GM12878 (cell line): Measurements from ENCODE around the gene CNKSR3. TPM values are rescaled to one million over a fixed set of nuclear protein-coding genes. Genes with fewer than 3 reads are reported as not detected.

Experiments
- ATAC-seq: fragments of 200-7000 bp; cut with Tn5 transposase; 3 replicates; pipeline ENCODE4 v1.9.1; 2020; ENCODE audit warnings: mild to moderate bottlenecking, moderate library complexity
- BruUV-seq: library from RNA; stranded (reverse); fragments of 400-500 nt; replicated peaks from 2 replicates; lab custom pipeline; 2021; lab: Mats Ljungman, UMichigan
- CTCF ChIA-PET: fragments of 300-600 bp; sonication (Branson Sonifier 250); formaldehyde crosslinking; extraction: SDS; loops from one replicate; lab custom pipeline; 2021; ENCODE audit warnings: inconsistent platforms; lab: Yijun Ruan, JAX
- POLR2A ChIA-PET: fragments of 350-600 bp; formaldehyde crosslinking; extraction: SDS; loops from one replicate; lab custom pipeline; 2021; ENCODE audit warnings: inconsistent platforms; lab: Charles Lee
- RAD21 ChIA-PET: fragments of 300-600 bp; sonication (Branson Sonifier 250); formaldehyde crosslinking; loops from one replicate; lab custom pipeline; 2023; ENCODE audit warnings: antibody characterized with exemption; ENCODE audit not compliant: unreplicated experiment; lab: Charles Lee
- SMC1A ChIA-PET: fragments of 300-600 bp; sonication (Branson Sonifier 250); formaldehyde crosslinking; loops from one replicate; lab custom pipeline; 2023; ENCODE audit not compliant: unreplicated experiment, uncharacterized antibody; lab: Charles Lee
- DNase-seq: peaks from one replicate; pipeline ENCODE4 v3.0.0-alpha.2; 2011; ENCODE audit warnings: low read depth, low spot score
- FAIRE-seq: peaks from 3 replicates; lab custom pipeline; 2011; peaks lifted over from hg19 to GRCh38; lab: Jason Lieb, UNC
- H2AFZ ChIP-seq: 2 replicates; pipeline ENCODE4 v1.6.0; 2011; ENCODE audit warnings: low read depth, low read length, control low read depth; ENCODE audit not compliant: control insufficient read depth
- H3K27ac ChIP-seq: 2 replicates; pipeline ENCODE4 v1.5.1; 2011; ENCODE audit warnings: control low read depth; ENCODE audit not compliant: control insufficient read depth, insufficient read depth
- H3K27me3 ChIP-seq, 2 experiments: replicated peaks in 1 of 2; 2 replicates each; pipeline versions ENCODE4 v1.6.0 to v1.6.1; 2011; ENCODE audit warnings: low read length in 1 of 2; ENCODE audit not compliant: control insufficient read depth in 2 of 2, insufficient read depth in 2 of 2
- H3K36me3 ChIP-seq, 2 experiments: 2 replicates each; pipeline ENCODE4 v1.5.1; 2011; ENCODE audit warnings: low read length in 1 of 2; ENCODE audit not compliant: control insufficient read depth in 2 of 2, insufficient read depth in 2 of 2
- H3K4me1 ChIP-seq: 2 replicates; pipeline ENCODE4 v1.6.1; 2011; ENCODE audit warnings: mild to moderate bottlenecking, low read length, moderate library complexity, mixed read lengths; ENCODE audit not compliant: control insufficient read depth, insufficient read depth
- H3K4me2 ChIP-seq: 2 replicates; pipeline ENCODE4 v1.6.0; 2011; ENCODE audit warnings: control low read depth; ENCODE audit not compliant: control insufficient read depth, insufficient read depth
- H3K4me3 ChIP-seq: fragments of 200-600 bp; sonication (generic); 2 replicates; pipeline ENCODE4 v1.5.1; 2016
- H3K79me2 ChIP-seq: 2 replicates; pipeline ENCODE4 v1.6.0; 2011; ENCODE audit warnings: low read length; ENCODE audit not compliant: control insufficient read depth, insufficient read depth
- H3K9ac ChIP-seq: 2 replicates; pipeline ENCODE4 v1.8.0; 2011; ENCODE audit warnings: low read length, control low read depth, mixed read lengths; ENCODE audit not compliant: control insufficient read depth, insufficient read depth
- H3K9me3 ChIP-seq: replicated peaks from 3 replicates; pipeline ENCODE4 v1.5.1; 2011; ENCODE audit warnings: mild to moderate bottlenecking, low read length; ENCODE audit not compliant: control insufficient read depth, insufficient read depth
- H4K20me1 ChIP-seq: 2 replicates; pipeline ENCODE4 v1.6.0; 2011; ENCODE audit not compliant: control insufficient read depth, insufficient read depth
- ESRRA ChIP-seq: IDR thresholded peaks from 2 replicates; pipeline ENCODE4 v1.6.1; 2012; ENCODE audit warnings: mild to moderate bottlenecking, low read length, improper control_type of control experiment
- MEF2A ChIP-seq: IDR thresholded peaks from 2 replicates; pipeline ENCODE4 v1.6.1; 2011; ENCODE audit warnings: low read depth, mild to moderate bottlenecking, low read length, moderate library complexity; ENCODE audit not compliant: insufficient read depth
- NFYB ChIP-seq: IDR thresholded peaks from 2 replicates; pipeline ENCODE4 v1.6.1; 2011; ENCODE audit warnings: low read depth, mild to moderate bottlenecking, low read length, improper control_type of control experiment, moderate library complexity; ENCODE audit not compliant: insufficient read depth
- PAX5 ChIP-seq: IDR thresholded peaks from 2 replicates; pipeline ENCODE4 v1.6.1; 2011; ENCODE audit warnings: low read depth, low read length, borderline replicate concordance
- PBX3 ChIP-seq: IDR thresholded peaks from 2 replicates; pipeline ENCODE4 v1.6.1; 2011; ENCODE audit warnings: mild to moderate bottlenecking, low read depth, low read length, moderate library complexity; ENCODE audit not compliant: insufficient replicate concordance
- SRF ChIP-seq, 2 experiments: IDR thresholded peaks; 2 replicates each; pipeline ENCODE4 v1.6.1; 2011; ENCODE audit warnings: low read depth in 2 of 2, low read length in 2 of 2, mild to moderate bottlenecking in 1 of 2, moderate library complexity in 1 of 2
- YY1 ChIP-seq: IDR thresholded peaks from 2 replicates; pipeline ENCODE4 v1.6.1; 2011; ENCODE audit warnings: low read depth, mild to moderate bottlenecking, low read length
- ZBTB40 ChIP-seq: fragments of 450-650 bp; IDR thresholded peaks from 2 replicates; pipeline ENCODE4 v1.6.1; 2016; ENCODE audit warnings: mild to moderate bottlenecking, moderate library complexity, borderline replicate concordance
- ZNF274 ChIP-seq: IDR thresholded peaks from one replicate; pipeline ENCODE4 v1.8.0; 2011; ENCODE audit not compliant: insufficient read length, insufficient read depth
- in situ Hi-C: fragments of 300-500 bp; cut with MboI; formaldehyde crosslinking; loops from 9 replicates; pipeline ENCODE4 v1.14.3; 2018; ENCODE audit warnings: mixed read lengths
- intact Hi-C: fragments of 100-400 bp; cut with micrococcal nuclease; formaldehyde crosslinking; loops from one replicate; pipeline ENCODE4 v1.14.2; 2022; ENCODE audit not compliant: unreplicated experiment
- polyA plus RNA-seq, 11 experiments: library from polyadenylated mRNA; depleted of rRNA in 4 of 11; unstranded in 6 of 11; stranded (reverse) in 5 of 11; fragments of >200 nt; fragmentation: Nextera tagmentation in 4 of 11; fragmentation: Illumina TruSeq in 1 of 11; extraction: Ambion mirVana in 4 of 11; extraction: Trizol in 1 of 11; gene quantifications; 1 replicate in 1 of 11; 2 replicates in 10 of 11; pipeline versions ENCODE4 v1.2.1 to v1.2.3, GENCODE V29; 2011 to 2016; ENCODE audit warnings: inconsistent platforms in 2 of 11, missing spikeins in 2 of 11, low read depth in 1 of 11
- total RNA-seq, 4 experiments: library from RNA; depleted of rRNA in 3 of 4; stranded (reverse); fragments of >200 nt in 3 of 4; fragmentation: Illumina TruSeq in 1 of 4; extraction: Trizol in 1 of 4; gene quantifications; 2 replicates each; pipeline versions ENCODE4 v1.2.1 to v1.2.3, GENCODE V29; 2013 to 2021

CNKSR3 gene
- total and polyA plus RNA-seq, 10 of the 15 experiments (the other 5 are each of a cell fraction or from before 2014, with no cell fraction given), result under 0.01 to 0.48 (median 0.12) TPM; not detected in 2

GRCh38 chr6:154428897-154429296 lies 81.6 kb downstream of the CNKSR3 start (continued):
- TF ChIP-seq ZBTB40 (no peak), PAX5 (no peak), YY1 (no peak), ZNF274 (no peak), SRF (IDR thresholded peaks at IDR 0.05; ENCODE audit: low read depth in 2 of 2, low read length in 2 of 2) (no peak), NFYB (no peak)

GRCh38 chr6:154427446-154427845 lies 83.0 kb downstream of the CNKSR3 start:
- SMC1A ChIA-PET, result interaction anchor here (1.4 kb wide), 1 partner anchor 18 kb away, joined by 5 read pairs; no protein-coding TSS in a partner anchor

More at GRCh38 chr6:154427446-154427845, 83.0 kb downstream of the CNKSR3 start:
- intact Hi-C loops (no loop called here), in situ Hi-C loops (no loop called here)
- TF ChIP-seq PBX3, result no peak
- TF ChIP-seq MEF2A, result no peak
- no peak for TF ChIP-seq ESRRA
- RAD21 ChIA-PET, result no interaction called here
- Histone ChIP-seq H3K9ac (no peak overlapping the region), H3K27me3 (no peaks in the 10 kb centered on the region; a peak in 1 of 4 replicates), H3K4me3 (no peak overlapping the region), H3K4me1 (no peaks in the 10 kb centered on the region), H4K20me1 (no peaks in the 10 kb centered on the region), H3K9me3 (no peaks in the 10 kb centered on the region), H3K79me2 (no peaks in the 10 kb centered on the region), H3K4me2 (no peak overlapping the region), H2AFZ (no peak overlapping the region), H3K27ac (no peak overlapping the region), H3K36me3 (no peaks in the 10 kb centered on the region)
- ATAC-seq, result no peak
- BruUV-seq, result no TSS peak
- FAIRE-seq, result no peak
- POLR2A ChIA-PET, result no interaction called here
- CTCF ChIA-PET, result interaction anchor here (0.6 kb wide), 1 partner anchor 124 kb away, joined by 3 read pairs; no protein-coding TSS in a partner anchor
- no peak for DNase-seq
